HuH-7 (cell line): ENCODE results near the gene PTPRN2.
"Not testable (repeated sequence)": the region's sequence is repeated elsewhere in the genome, so short reads cannot be mapped to it uniquely, and the experiment has no call there.

ENCODE experiments used
- DNase-seq: peaks from one replicate; pipeline ENCODE4 v3.0.0; 2011; ENCODE audit warnings: low spot score

The PTPRN2 gene

GRCh38 chr7:158550886-158551452 lies 36.7 kb downstream of the PTPRN2 start:
- no peak for DNase-seq

- DNase-seq = no peak
Measured at GRCh38 chr7:158550394-158550700, 37.3 kb downstream of the PTPRN2 start.

- DNase-seq = no peak
Measured at GRCh38 chr7:158549616-158550393, 37.8 kb downstream of the PTPRN2 start.

- no peak for DNase-seq
Measured at GRCh38 chr7:158549176-158549615, 38.4 kb downstream of the PTPRN2 start.

DNA sequence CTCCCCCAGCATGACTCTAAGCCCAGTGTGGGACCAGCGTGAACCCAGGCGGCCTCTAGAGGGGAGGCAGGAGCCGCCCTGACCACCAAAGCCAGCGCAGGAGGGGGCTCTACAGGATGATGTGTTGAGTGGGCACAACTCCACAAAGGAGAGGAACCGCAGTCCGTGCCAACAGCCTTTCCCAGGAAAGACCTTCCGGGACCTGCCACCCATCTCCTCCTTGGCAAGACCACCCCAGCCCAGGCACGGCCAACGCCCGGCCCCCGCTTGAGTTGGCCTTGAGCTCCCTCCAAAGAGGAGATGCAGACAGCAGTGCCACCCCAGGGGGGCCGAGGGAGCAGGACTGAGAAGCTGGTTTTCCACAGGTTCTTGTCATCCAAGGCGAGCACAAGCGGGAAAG lies 38.9 kb downstream of the PTPRN2 start:
- no peak for DNase-seq

- no peak for DNase-seq
Measured at GRCh38 chr7:158547817-158548216, 39.8 kb downstream of the PTPRN2 start.

DNA sequence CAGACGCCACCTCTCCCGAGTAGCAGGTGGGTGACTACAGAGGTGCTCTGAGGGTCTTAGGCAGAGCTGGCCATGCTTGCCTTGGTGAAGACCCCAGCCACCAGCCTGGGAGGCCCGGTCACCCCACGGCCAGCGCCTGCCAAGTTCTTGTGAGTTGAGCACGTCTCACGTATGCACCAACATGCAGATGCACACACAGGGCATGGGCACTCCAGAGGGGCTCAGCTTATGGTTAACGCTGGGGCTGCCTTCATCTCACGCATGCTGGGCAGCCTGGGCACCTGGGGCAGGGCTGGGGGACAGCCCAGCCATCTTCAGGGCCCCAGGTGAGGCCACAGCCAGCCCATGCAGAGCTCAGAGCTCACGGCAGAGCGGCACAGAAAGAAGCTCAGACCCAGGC lies 41.0 kb downstream of the PTPRN2 start:
- DNase-seq = no peak

DNA sequence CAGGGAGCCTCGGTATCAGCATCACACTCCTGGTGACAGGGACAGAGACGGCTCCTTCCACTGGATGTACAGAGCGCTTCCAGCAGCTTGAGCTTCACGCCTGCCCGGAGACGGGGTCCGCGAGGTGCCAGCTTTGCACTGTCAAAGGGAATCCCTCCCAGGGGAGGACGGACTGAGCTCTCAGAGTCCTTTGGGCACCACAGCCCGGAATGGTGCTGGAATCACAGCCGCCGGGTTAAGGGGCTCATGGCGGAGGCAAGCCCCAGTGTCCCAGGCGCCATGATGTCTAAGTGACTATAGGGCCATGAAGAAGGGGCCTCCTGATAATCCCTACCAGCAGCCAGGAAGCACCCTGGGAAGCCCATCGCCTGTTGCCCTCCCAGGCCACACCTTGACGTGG lies 41.4 kb downstream of the PTPRN2 start:
- DNase-seq = no peak

GRCh38 chr7:158544708-158545107 lies 42.9 kb downstream of the PTPRN2 start:
- DNase-seq = no peak

DNA sequence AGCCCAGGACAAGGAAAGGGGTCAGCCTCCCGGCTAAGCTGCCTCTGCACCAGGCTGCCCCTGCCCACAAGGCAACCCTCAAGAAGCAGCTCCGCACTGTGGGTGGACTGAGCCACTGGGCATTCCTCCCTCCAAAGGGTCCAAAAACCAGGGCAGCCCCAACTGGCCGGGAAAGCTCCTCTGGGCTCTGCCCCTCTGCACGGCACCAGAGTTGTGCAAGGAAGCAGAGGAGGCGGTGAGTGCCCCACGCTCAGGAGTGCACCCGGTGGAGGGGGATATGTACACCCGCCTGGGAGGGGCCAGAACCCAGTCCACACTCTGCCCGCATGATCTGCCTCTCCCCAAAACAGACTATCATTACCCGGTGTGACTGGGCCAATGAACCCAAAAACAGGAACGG lies 43.8 kb downstream of the PTPRN2 start:
- no peak for DNase-seq

DNA sequence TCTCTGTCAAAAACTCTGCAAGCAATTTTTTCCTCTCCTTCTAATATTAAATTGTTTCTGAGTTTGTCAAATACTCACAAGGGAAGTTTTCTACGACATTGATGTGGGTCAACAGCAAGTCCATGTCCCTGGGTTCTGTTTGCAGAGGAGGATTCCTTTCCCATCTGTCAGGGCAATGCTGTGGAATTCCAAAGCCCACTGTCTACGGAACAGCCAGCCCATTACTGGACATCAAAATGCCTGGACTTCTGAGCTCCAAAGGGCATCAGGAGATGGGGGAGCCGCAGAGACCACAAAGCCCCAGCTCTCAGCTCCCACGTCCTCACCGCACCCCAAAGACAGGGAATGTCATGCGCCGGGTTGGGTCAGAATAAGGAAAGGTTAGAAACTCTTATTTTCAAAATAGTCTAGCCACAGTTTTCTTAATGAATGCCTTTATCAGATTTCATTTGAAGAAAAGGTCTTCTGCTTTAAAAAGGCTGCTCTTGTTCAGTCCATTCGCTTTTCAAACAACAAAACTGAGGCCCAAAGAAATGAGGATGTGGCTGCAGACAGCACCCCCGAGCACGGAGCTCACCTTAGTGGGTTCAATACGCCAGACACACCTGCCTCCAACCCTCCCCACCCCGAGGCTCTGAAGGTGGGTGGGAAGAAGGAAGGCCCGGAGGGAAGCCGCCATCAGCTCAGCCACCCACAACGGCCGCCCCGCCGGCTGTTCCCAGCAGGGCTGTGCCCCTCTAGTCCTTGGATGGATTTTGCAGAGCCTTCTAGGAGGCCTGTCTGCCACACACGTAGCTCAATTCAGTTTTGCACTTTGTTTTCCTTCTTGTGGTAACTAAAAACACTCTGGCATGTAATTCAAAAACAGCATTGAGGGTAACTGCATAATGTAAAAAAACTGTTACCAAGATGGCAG lies 44.7 kb downstream of the PTPRN2 start:
- no peak for DNase-seq

DNA sequence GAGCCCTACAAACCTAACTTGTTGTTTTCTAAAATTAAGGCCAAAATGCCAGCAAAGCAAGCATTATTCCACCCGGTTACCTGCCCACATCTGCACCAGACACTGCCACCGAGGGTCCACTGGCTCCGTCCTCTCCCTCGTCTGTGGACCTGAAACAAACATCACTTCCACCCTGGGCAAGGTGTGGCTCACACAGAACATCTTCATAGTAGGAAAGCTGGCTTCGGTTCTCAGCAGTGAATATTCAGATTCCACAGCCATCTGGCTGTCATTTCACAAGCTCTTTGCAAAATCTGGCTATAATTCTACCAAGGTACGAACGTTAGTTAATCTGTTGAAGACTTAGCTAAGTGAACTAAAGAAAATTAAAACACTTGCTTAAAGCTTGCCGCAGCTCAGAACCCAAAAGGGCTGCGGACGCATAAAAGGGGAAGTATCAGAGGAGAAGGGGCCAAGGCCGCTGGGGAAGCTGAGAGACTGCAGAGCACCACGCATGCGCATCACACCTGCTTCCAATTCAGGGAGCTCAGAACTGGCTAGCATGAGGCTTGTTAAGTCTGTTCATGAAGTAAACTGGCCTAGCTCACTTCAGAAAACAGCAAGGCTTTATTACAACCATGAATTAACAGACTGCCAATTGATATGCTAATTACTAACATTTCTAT lies 46.1 kb downstream of the PTPRN2 start:
- DNase-seq = no peak

- no peak for DNase-seq
Measured at GRCh38 chr7:158539711-158540146, 47.9 kb downstream of the PTPRN2 start.

DNA sequence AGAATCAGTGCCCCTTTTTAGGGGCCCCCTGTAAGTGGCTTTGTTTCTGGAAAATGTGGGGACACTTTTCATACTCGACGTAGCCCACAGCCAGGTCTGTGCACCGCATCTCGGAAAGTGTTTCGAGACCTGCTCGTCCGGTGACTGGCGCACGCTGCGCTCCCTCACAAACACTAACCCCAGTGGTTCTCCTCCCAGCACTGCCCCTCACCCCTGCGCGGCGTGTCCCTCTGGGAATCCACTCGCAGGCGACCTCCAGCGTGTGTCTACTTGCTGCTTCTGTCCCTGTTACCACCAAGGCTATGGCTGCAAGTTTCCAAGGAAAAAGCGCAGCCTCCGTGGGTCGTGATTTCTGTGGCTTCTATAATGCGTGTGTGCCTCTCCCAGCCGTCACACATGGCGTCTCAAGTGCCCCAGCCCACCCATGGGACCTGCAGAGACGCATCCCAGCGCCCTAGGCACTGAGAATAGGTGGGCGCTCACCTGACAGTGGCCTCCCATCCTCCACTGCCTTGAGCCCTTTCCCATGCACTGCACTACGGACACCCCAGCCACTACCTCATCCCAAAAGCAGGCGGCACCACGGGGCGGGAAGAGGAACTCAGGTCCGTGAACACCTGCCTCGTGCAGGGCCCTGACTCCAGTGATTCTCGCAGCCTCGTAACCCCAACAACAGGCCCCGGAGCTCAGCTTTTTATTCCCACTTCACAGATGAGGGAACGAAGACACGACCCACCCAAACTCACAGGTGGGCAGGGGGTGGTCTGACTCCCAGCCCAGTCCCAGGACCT lies 49.3 kb downstream of the PTPRN2 start:
- no peak for DNase-seq

DNA sequence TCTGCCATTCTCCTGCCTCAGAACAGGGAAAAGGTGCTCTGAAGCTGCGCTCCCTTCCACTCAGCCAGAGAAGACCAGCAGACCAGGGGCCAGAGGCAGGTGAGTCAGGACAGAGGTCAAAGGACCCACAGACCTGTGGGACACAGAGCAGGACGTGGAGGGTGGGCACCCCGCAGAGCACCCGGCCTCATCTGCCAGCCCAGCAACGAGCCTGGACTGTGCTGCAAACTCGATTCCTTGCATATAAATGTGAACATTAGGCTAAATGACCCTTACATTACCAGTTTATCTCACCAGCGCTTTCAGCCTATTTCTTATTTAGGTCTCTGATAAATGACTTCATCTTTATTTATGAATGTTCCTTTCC lies 50.1 kb downstream of the PTPRN2 start:
- DNase-seq = no peak

- DNase-seq = no peak
Measured at GRCh38 chr7:158536871-158537515, 50.6 kb downstream of the PTPRN2 start.

DNA sequence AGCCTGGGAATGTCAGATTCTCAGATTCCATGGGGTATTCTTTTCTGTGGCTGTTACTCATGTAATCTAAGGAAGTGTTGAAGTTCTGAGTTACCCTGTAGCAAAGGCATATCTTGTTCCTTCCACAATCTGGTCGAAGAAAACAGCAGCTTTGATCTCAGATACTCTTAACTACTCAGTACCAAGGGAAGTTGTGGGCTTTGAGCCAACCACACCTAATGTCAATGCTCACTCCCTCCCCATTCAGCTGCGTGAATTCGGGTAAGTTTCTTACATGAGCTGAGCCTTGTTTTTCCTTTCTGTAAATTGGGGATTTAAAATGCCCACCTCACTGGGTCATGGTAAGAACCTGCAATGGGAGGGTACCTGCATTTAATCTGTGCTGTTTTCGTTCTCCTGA lies 52.5 kb downstream of the PTPRN2 start:
- DNase-seq = no peak

- no peak for DNase-seq
Measured at GRCh38 chr7:158534598-158534997, 53.0 kb downstream of the PTPRN2 start.

GRCh38 chr7:158534134-158534515 lies 53.5 kb downstream of the PTPRN2 start:
- not testable (repeated sequence) for DNase-seq

DNA sequence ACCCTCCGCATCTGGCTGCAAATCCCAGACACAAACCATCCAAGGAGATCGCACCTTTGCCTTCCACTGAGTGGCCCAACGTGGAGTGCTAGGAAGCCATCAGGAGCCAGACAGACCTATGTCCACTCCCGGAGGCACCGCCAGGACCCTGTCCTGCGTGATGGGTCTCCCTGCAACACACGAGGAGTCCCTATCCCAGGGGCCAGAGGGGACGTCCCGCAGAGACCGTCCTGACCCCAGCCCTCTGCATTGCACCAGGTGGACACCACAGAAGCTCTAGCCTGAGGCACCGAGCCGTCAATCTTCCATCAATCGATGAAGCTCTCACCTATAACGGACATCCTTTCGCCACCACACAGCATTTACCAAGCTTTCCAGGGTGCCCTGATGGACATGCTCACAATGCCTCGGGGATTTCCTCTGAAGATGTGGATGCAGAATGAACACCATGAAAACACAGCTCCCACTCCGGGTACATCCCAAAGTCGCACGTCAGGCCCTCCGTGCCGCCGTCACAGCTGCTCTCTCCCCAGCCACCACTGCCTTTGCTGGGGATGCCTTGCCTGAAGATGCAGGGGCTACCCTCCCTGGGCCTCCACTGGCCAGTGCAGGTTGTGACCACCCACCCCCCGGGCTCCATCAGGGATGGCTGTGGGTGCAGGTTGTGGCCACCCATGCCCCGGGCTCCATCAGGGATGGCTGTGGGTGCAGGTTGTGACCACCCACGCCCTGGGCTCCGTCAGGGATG lies 54.1 kb downstream of the PTPRN2 start:
- no peak for DNase-seq
